ENCODE measurements around the gene TMEM259.

TMEM259 gene

GRCh38 chr19:1000591-1001537 lies 20.1 kb downstream of the TMEM259 start:
- DNase-seq, result no peak

- DNase-seq, result peak in 1 of 2 experiments; percentile 48
These were observed 20.8 kb downstream of the TMEM259 start, which contains the start of gene GRIN3B for GRCh38 chr19:1000095-1000494. Gene GRIN3B, plus strand, starts transcription at chr19:1000419. Its CDS starts 19 bp downstream, at chr19:1000438.

GRCh38 chr19:999379-999719 lies 21.6 kb downstream of the TMEM259 start:
- DNase-seq, result no peak

GRCh38 chr19:998064-998463 lies 22.9 kb downstream of the TMEM259 start:
- DNase-seq, result no peak

- peak in 1 of 2 experiments; percentile 36 for DNase-seq
These were observed 24.7 kb downstream of the TMEM259 start for GRCh38 chr19:996051-996838.

- DNase-seq, result peak in 1 of 2 experiments; percentile 21
These were observed 25.7 kb downstream of the TMEM259 start for GRCh38 chr19:995051-995827.

- no peak for DNase-seq
These were observed 26.4 kb downstream of the TMEM259 start for GRCh38 chr19:994516-994915.

GRCh38 chr19:993831-994393 lies 27.0 kb downstream of the TMEM259 start:
- DNase-seq, result no peak

GRCh38 chr19:993361-993830 lies 27.5 kb downstream of the TMEM259 start:
- no peak for DNase-seq

GRCh38 chr19:992670-993055 lies 28.3 kb downstream of the TMEM259 start:
- no peak for DNase-seq

GRCh38 chr19:991932-992669 lies 28.8 kb downstream of the TMEM259 start:
- no peak for DNase-seq

GRCh38 chr19:991174-991931 lies 29.6 kb downstream of the TMEM259 start:
- DNase-seq, result no peak

- DNase-seq, result no peak
These were observed 30.2 kb downstream of the TMEM259 start for GRCh38 chr19:990746-991145.

GRCh38 chr19:990119-990571 lies 30.8 kb downstream of the TMEM259 start:
- DNase-seq, result no peak

GRCh38 chr19:989381-990081 lies 31.4 kb downstream of the TMEM259 start:
- DNase-seq, result no peak

GRCh38 chr19:988510-988909 lies 32.4 kb downstream of the TMEM259 start:
- no peak for DNase-seq

GRCh38 chr19:988081-988480 lies 32.8 kb downstream of the TMEM259 start:
- no peak for DNase-seq

GRCh38 chr19:986083-986482 lies 34.8 kb downstream of the TMEM259 start:
- DNase-seq, result no peak

GRCh38 chr19:984165-984967 lies 36.6 kb downstream of the TMEM259 start, which contains the start of gene WDR18:
Gene WDR18, plus strand, starts transcription at chr19:984345. Its CDS starts 9 bp downstream, at chr19:984354.
- peak; percentile 88 to 93 for DNase-seq

Data from NCI-H524 (cell line).